AG10803 (cell line): ENCODE data around the gene DLX3.
A peak's percentile ranks its signal among the peaks of the same experiment; 100 is the strongest.

Source experiments
- DNase-seq: peaks from one replicate; pipeline ENCODE4 v3.0.0; 2010; ENCODE audit warnings: low read depth
- H3K4me3 ChIP-seq: 2 replicates; pipeline ENCODE4 v1.5.1; 2011; ENCODE audit warnings: mild to moderate bottlenecking, low read length, control low read depth
- CTCF ChIP-seq: conservative IDR thresholded peaks from 2 replicates; pipeline ENCODE4 v1.5.1; 2011; ENCODE audit warnings: mild to moderate bottlenecking, low read length, control low read depth, inconsistent platforms

DLX3 gene

DNA sequence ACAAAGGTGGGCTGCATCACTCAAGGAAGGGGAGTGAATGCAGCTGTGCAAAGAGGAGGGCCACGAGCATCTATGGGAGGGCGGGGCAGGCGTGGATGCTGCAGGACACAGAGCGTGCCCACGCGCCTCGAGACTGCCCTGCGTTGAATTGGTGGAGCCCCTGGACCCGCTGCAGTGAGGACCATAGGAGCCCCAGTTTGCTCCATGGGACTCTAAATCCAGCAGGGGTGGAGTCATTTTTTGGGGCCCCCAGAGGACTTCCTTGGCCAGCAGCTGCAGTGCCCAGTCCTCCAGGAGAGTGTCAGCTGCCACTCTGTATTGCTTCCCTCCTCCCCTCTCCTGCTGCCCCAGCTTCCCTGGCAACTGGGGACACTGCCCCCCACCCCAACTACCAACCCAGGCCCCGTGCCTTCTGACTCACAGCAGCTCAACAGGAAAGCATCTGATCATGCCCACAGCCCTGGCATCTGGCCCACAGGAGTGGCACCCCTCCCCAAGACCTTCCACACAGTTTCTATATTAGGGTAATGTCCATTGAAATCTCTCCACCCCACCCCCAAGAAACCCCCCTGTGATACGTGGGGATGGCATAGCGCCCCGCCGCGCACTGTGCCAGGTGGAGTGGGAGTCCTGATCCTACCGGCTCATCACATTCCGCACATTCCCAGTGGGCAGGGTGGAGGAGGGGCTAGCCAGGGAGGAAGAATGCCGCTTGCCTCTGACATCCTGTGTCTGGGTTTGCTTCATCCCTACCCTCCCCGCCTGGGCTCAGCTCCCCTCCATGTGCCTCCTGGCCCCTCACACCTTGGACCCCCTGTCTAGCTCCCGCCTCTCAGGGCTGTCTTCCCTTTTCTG is 33.1 kb upstream of the DLX3 start:
- H3K4me3 ChIP-seq: peak overlapping the region; percentile 59
- TF ChIP-seq CTCF: no peak
- DNase-seq: peak; percentile 82

- peak; percentile 94 for DNase-seq
- peak overlapping the region; percentile 59 for H3K4me3 ChIP-seq
- TF ChIP-seq CTCF: no peak
These were observed 32.3 kb upstream of the DLX3 start for GRCh38 chr17:50027172-50027880.

- peak overlapping the region; percentile 59 for H3K4me3 ChIP-seq
These were observed 31.8 kb upstream of the DLX3 start for GRCh38 chr17:50026837-50027171.

GRCh38 chr17:50026046-50026675 is 31.1 kb upstream of the DLX3 start:
- no peak for DNase-seq
- H3K4me3 ChIP-seq: no peak overlapping the region
- no peak for TF ChIP-seq CTCF

More at GRCh38 chr17:50026837-50027171, 31.8 kb upstream of the DLX3 start:
- peak; percentile 97 for TF ChIP-seq CTCF
- DNase-seq: peak; percentile 72

GRCh38 chr17:50024808-50025207 is 29.8 kb upstream of the DLX3 start:
- no peak for DNase-seq
- no peak for TF ChIP-seq CTCF
- H3K4me3 ChIP-seq: no peak overlapping the region

- TF ChIP-seq CTCF: no peak
- no peak for DNase-seq
These were observed 28.5 kb upstream of the DLX3 start for GRCh38 chr17:50023520-50023919.

More at GRCh38 chr17:50023520-50023919, 28.5 kb upstream of the DLX3 start:
- H3K4me3 ChIP-seq: no peak overlapping the region
